Thymus (tissue), 11 donors: ENCODE data around the gene RPP25L. TPM values are rescaled to one million over a fixed set of nuclear protein-coding genes. Genes with fewer than 3 reads are reported as not detected.

ENCODE experiments used
- DNase-seq, 9 donors: peaks; one replicate each; pipeline ENCODE4 v3.0.0-alpha.2; 2013; ENCODE audit warnings: low spot score in 9 of 9, low read depth in 6 of 9, missing footprints in 1 of 9
- H3K27ac ChIP-seq, 2 donors: one replicate each; pipeline ENCODE4 v1.5.1; 2013; ENCODE audit warnings: control low read depth in 1 of 2, low read depth in 1 of 2, low read length in 1 of 2, mild to moderate bottlenecking in 1 of 2, moderate library complexity in 1 of 2
- H3K27me3 ChIP-seq, 2 donors: one replicate each; pipeline ENCODE4 v1.5.1; 2013; ENCODE audit warnings: low read length in 1 of 2; ENCODE audit not compliant: control insufficient read depth in 2 of 2, insufficient read depth in 1 of 2
- H3K36me3 ChIP-seq, 2 donors: one replicate each; pipeline ENCODE4 v1.5.1; 2013; ENCODE audit warnings: low read length in 1 of 2, mild to moderate bottlenecking in 1 of 2, moderate library complexity in 1 of 2; ENCODE audit not compliant: control insufficient read depth in 2 of 2, insufficient read depth in 2 of 2
- H3K4me1 ChIP-seq, 2 donors: one replicate each; pipeline ENCODE4 v1.5.1; 2013; ENCODE audit warnings: low read length in 2 of 2; ENCODE audit not compliant: control insufficient read depth in 2 of 2, insufficient read depth in 2 of 2
- H3K4me3 ChIP-seq, 2 donors: one replicate each; pipeline ENCODE4 v1.5.1; 2013; ENCODE audit warnings: low read length in 2 of 2, control low read depth in 1 of 2, mild to moderate bottlenecking in 1 of 2
- H3K9me3 ChIP-seq, 2 donors: one replicate each; pipeline ENCODE4 v1.5.1; 2013; ENCODE audit warnings: low read length in 1 of 2, mild to moderate bottlenecking in 1 of 2; ENCODE audit not compliant: control insufficient read depth in 2 of 2, insufficient read depth in 1 of 2
- WGBS: extraction: QIAGEN DNeasy Blood & Tissue Kit; methylation state at CpG from one replicate; pipeline ENCODE4 v1.1.7; 2013; 5-methylcytosine and 5-hydroxymethylcytosine counted together
- polyA plus RNA-seq: library from polyadenylated mRNA; stranded (reverse); fragments of 200-250 nt; gene quantifications from one replicate; pipeline ENCODE4 v1.2.3, GENCODE V29; 2013
- total RNA-seq: library from RNA; stranded (reverse); fragments of 120-200 nt; gene quantifications from one replicate; pipeline ENCODE4 v1.2.4, GENCODE V29; 2013
- donor health status: healthy.

RPP25L gene
- total and polyA plus RNA-seq, 2 donors = 38.4 to 40.8 TPM

GRCh38 chr9:34607331-34607730, 4.6 kb downstream of the RPP25L start:
- WGBS = 78% methylated on average over 2 of the region's 2 CpGs
- peaks cover 0 to 1% of the 10 kb centered on the region in 2 donors for H3K9me3 ChIP-seq
- peaks cover 5 to 14% of the 10 kb centered on the region in 2 donors for H3K4me1 ChIP-seq
- H3K27ac ChIP-seq = no peak overlapping the region
- no peaks in the 10 kb centered on the region for H3K36me3 ChIP-seq
- DNase-seq = no peak
- H3K4me3 ChIP-seq = no peak overlapping the region
- H3K27me3 ChIP-seq = peaks cover 0 to 8% of the 10 kb centered on the region in 2 donors

- Histone ChIP-seq H3K9me3 (no peaks in the 10 kb centered on the region), H3K4me3 (no peak overlapping the region), H3K27me3 (peaks cover 0 to 11% of the 10 kb centered on the region in 2 donors), H3K27ac (no peak overlapping the region), H3K4me1 (peaks cover 5 to 13% of the 10 kb centered on the region in 2 donors), H3K36me3 (no peaks in the 10 kb centered on the region)
- DNase-seq = no peak
- 97% methylated on average over 3 of the region's 3 CpGs for WGBS
Measured at GRCh38 chr9:34606905-34607304, 5.0 kb downstream of the RPP25L start.

- Histone ChIP-seq H3K9me3 (no peaks in the 10 kb centered on the region), H3K4me3 (no peak overlapping the region), H3K27ac (no peak overlapping the region), H3K27me3 (peaks cover 0 to 11% of the 10 kb centered on the region in 2 donors), H3K4me1 (peaks cover 3 to 8% of the 10 kb centered on the region in 2 donors), H3K36me3 (no peaks in the 10 kb centered on the region)
- no peak for DNase-seq
Measured at GRCh38 chr9:34606190-34606589, 5.7 kb downstream of the RPP25L start.

GRCh38 chr9:34603610-34604231, 8.2 kb downstream of the RPP25L start:
- 63% methylated on average over 4 of the region's 4 CpGs for WGBS
- no peaks in the 10 kb centered on the region for H3K4me1 ChIP-seq
- DNase-seq = peak in 7 of 9 donors; percentile 56 to 83 (median 69)
- H3K27ac ChIP-seq = no peak overlapping the region
- H3K36me3 ChIP-seq = no peaks in the 10 kb centered on the region
- H3K4me3 ChIP-seq = no peak overlapping the region
- H3K9me3 ChIP-seq = no peaks in the 10 kb centered on the region
- H3K27me3 ChIP-seq = peaks cover 2 to 27% of the 10 kb centered on the region in 2 donors

- Histone ChIP-seq H3K36me3 (no peaks in the 10 kb centered on the region), H3K27me3 (peaks cover 2 to 33% of the 10 kb centered on the region in 2 donors), H3K27ac (no peak overlapping the region), H3K9me3 (no peaks in the 10 kb centered on the region), H3K4me1 (no peaks in the 10 kb centered on the region), H3K4me3 (no peak overlapping the region)
- WGBS = 91% methylated on average over 6 of the region's 6 CpGs
- no peak for DNase-seq
Measured at GRCh38 chr9:34601937-34602573, 9.8 kb downstream of the RPP25L start.

- no peak overlapping the region for H3K4me3 ChIP-seq
- 47% methylated on average over 1 of the region's 1 CpG for WGBS
- no peak overlapping the region for H3K27ac ChIP-seq
- DNase-seq = no peak
- peaks cover 2 to 36% of the 10 kb centered on the region in 2 donors for H3K27me3 ChIP-seq
- H3K36me3 ChIP-seq = no peaks in the 10 kb centered on the region
- H3K9me3 ChIP-seq = no peaks in the 10 kb centered on the region
- H3K4me1 ChIP-seq = no peaks in the 10 kb centered on the region
Measured at GRCh38 chr9:34600908-34601307, 11.0 kb downstream of the RPP25L start.

- Histone ChIP-seq H3K36me3 (no peaks in the 10 kb centered on the region), H3K27ac (no peak overlapping the region), H3K27me3 (peaks cover 4 to 36% of the 10 kb centered on the region in 2 donors), H3K4me1 (no peaks in the 10 kb centered on the region), H3K4me3 (no peak overlapping the region), H3K9me3 (no peaks in the 10 kb centered on the region)
- WGBS = 79% methylated on average over 1 of the region's 1 CpG
- no peak for DNase-seq
Measured at GRCh38 chr9:34599546-34599945, 12.4 kb downstream of the RPP25L start.

- Histone ChIP-seq H3K9me3 (peaks cover 0 to 11% of the 10 kb centered on the region in 2 donors), H3K4me1 (peaks cover 8 to 19% of the 10 kb centered on the region in 2 donors), H3K27me3 (peaks cover 52 to 72% of the 10 kb centered on the region in 2 donors), H3K4me3 (no peak overlapping the region), H3K27ac (no peak overlapping the region), H3K36me3 (peaks cover 0 to 3% of the 10 kb centered on the region in 2 donors)
- no peak for DNase-seq
- 88% methylated on average over 9 of the region's 9 CpGs for WGBS
Measured at GRCh38 chr9:34594177-34594576, 17.7 kb downstream of the RPP25L start.

- H3K9me3 ChIP-seq = peaks cover 0 to 11% of the 10 kb centered on the region in 2 donors
- peaks cover 8 to 19% of the 10 kb centered on the region in 2 donors for H3K4me1 ChIP-seq
- 6% methylated on average over 26 of the region's 26 CpGs for WGBS
- peaks cover 61 to 79% of the 10 kb centered on the region in 2 donors for H3K27me3 ChIP-seq
- peak in 1 of 9 donors; percentile 23 for DNase-seq
- no peak overlapping the region for H3K27ac ChIP-seq
- H3K4me3 ChIP-seq = no peak overlapping the region
- peaks cover 0 to 3% of the 10 kb centered on the region in 2 donors for H3K36me3 ChIP-seq
Measured at GRCh38 chr9:34592895-34593601, 18.8 kb downstream of the RPP25L start.
